ENCODE measurements around the gene TMEM121.
"Not testable (repeated sequence)": the region's sequence is repeated elsewhere in the genome, so short reads cannot be mapped to it uniquely, and the experiment has no call there.

TMEM121 gene

GRCh38 chr14:105554022-105554421 is 27.6 kb downstream of the TMEM121 start:
- no peak for DNase-seq

DNA sequence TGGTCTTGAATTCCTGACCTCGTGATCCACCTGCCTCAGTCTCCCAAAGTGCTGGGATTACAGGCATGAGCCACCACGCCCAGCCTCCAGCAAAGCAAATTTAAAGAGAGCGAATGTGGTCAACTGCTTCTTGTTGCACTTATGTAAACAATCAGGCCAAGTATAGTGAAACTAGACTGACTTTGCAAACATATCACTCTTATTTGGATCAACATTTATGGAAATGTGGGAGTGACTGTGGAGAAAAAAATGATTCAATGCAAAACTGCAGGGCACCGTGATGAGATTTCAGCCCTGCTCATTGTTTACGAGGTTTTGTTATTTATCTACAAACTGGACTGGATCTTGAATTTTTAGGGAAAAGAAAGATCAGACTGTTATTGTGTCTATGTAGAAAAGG is 28.1 kb downstream of the TMEM121 start:
- DNase-seq = no peak

GRCh38 chr14:105557671-105558070 is 31.3 kb downstream of the TMEM121 start:
- DNase-seq = not testable (repeated sequence)

GRCh38 chr14:105558449-105559154 is 32.2 kb downstream of the TMEM121 start:
- not testable (repeated sequence) for DNase-seq

DNA sequence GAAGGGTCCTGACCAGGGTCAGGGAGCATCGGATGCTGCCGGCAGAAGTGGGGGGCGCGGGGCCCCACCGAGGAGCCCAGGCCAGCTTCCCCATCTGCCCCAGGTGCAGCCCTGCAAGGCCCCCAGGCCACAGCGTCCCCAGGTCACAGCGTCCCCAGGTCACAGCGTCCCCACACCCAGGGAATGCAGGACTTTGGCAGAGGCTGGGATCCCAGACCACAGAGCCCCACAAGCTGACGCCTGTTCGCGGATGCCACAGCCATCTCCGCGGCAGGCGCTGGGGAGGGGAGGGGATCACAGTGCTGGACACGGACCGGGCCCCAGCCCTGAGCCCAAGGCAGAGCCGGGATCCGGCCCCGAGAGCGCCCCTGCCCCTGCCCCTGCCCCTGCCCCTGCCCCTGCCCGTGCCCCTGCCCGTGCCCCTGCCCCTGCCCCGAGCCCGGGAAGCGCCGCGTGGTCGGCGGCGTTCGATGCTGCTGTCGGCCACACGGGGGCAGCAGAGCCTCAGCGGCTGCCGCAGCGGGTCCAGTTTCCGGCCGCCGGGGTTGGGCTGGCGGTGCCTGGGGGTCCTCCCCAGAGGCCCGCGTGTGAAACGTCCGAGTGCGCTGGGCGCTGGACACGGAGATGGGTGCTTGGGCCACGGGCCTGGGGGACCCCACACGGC is 33.1 kb downstream of the TMEM121 start:
- not testable (repeated sequence) for DNase-seq

- DNase-seq = not testable (repeated sequence)
These were observed 33.8 kb downstream of the TMEM121 start for GRCh38 chr14:105560048-105560669.

- not testable (repeated sequence) for DNase-seq
These were observed 35.0 kb downstream of the TMEM121 start for GRCh38 chr14:105561345-105561744.

- DNase-seq = no peak
These were observed 36.4 kb downstream of the TMEM121 start for GRCh38 chr14:105562713-105563346.

- DNase-seq = no peak
These were observed 37.0 kb downstream of the TMEM121 start for GRCh38 chr14:105563347-105563737.

DNA sequence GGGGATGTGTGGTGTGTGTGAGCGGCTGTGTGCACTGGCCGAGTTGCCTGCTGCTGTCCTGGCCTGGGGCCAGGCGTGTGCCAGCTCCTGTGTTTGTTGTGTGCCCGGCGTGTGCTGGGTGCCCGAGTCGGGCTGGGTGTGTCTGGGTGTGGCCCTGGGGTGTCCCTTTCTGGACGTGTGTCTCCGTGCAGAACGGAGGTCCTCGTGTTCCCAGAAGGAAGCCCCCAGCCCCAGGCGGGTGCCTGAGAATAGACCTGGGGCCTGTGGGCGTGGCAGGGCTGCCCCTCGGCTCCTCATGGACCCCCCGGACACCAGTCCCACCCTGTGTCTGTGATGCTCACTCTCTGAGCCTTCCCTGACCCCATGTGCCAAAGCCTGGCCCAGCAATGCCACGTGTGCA is 38.2 kb downstream of the TMEM121 start:
- DNase-seq = not testable (repeated sequence)

DNA sequence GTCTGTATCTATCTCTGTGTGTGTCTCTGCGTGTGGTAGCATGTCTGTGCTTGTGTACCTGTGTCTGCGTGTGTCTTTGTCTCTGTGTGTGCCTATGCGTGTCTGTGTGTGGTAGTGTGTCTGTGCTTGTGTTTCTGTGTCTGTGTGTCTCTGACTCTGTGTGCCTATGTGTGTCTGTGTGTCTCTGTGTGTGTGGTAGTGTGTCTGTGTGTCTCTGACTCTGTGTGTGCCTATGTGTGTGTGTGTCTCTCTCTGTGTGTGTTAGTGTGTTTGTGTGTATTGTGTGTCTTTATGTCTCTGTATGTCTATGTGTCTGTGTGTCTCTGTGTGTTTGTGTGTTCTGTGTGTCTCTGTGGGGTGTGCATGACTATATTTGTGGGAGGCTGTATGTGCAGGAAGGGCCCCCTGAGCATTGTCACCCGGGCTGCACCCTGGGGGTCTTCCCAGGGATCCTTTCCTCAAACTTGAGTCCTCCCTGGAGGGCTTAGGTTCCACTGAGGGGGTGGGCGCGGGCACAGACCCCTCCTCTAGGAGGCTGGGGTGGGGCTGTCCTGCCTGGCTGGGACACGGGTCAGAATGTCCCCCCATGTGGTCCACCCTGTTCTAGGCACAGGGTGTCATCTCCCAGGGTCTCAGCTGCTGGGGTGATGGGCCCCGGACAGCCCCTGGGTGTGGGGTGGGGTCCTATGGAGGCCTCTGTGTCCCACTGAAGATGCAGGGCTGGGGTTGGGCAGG is 39.0 kb downstream of the TMEM121 start:
- not testable (repeated sequence) for DNase-seq

DNA sequence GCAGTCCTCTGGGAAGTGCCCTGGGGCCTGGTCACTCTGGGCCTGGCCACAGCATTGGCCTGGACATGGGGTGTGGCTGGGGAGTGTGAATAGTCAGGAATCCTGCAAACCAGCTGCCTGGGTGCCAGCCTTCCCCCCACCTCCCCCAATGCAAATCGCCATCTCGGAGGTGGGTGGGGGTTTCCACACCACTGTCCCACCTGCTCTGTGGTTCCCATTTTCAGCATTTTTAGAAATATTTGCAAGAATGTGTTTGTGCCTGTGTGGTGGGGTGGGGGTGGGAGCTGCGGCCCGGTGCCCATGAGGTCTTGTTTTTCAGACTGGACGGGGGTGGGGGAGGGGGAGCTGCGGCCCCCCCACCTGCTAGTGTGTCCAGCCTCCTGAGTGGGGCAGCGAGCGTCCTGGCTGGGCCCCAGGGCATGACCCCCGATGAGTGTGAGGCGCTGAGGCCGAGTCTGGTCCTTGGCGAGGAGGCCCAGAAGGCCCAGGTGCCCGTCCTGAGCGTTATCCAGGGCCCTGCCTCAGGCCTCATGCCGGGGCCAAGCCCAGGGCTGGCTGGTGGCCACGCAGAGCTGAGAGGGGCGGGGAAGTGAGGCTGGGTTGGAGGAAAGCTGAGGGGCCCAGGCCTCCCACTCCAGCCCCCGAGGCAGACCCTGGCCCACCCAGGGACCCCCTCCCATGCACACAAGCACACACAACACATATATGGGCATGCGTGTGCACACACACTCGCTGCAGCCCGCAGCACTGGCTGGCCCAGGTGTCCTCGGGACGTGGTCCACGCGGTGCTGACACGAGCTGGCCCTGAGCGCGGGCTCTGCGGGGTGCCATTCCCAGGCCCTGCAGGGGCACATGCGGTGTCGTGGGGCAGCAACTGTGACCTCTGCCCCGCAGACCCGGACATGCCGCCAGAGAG is 40.1 kb downstream of the TMEM121 start:
- DNase-seq = not testable (repeated sequence)

- not testable (repeated sequence) for DNase-seq
These were observed 41.1 kb downstream of the TMEM121 start for GRCh38 chr14:105567164-105568103.

- DNase-seq = not testable (repeated sequence)
These were observed 41.9 kb downstream of the TMEM121 start for GRCh38 chr14:105568140-105568843.

- no peak for DNase-seq
These were observed 42.7 kb downstream of the TMEM121 start for GRCh38 chr14:105568859-105569766.

GRCh38 chr14:105570482-105570881 is 44.1 kb downstream of the TMEM121 start:
- DNase-seq = no peak

DNA sequence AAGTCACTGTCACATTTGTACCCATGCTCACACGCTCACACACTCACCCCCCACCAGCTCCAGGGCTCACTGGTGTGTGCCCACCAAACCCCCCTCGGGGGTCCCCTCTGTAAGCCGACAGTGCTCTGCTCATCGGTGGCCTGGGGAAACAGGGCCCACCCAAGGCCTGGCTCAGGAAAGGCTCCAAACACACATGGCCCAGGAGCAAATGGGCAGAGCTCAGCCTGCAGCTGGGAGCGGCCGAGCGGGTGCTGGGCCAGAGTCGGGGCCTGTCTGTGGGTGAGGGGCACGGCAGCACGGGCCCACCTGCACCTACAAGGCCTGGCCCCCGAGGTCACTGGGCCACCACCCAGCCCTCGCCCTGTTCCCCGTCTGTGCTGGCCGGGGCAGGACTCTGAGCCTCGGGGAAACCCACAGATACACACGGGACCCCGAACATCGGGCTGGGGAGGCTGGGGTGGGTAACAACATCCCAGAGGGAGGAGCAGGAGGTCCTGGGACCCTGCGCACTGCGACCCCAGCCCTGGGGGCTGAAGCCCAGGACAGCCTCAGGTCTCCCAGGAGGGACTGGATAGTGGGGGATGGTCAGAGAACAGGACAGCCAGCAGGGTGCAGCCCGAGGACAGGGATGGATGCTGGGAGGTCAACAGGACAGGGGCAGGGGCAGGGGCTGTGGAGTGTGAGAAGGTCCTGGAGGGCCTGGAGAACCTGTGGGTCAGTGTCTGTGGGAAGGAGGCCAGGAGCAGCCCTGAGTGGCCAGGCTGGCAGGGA is 45.0 kb downstream of the TMEM121 start:
- not testable (repeated sequence) for DNase-seq

GRCh38 chr14:105572063-105572462 is 45.7 kb downstream of the TMEM121 start:
- not testable (repeated sequence) for DNase-seq
